GM21526 (cell line): ENCODE measurements around the gene ADISSP.

Experiments used
- ATAC-seq: cut with Tn5 transposase; IDR thresholded peaks from one replicate; pipeline ENCODE4 v1.9.1; 2021; ENCODE audit warnings: moderate library complexity; ENCODE audit not compliant: unreplicated experiment, low FRiP score

The ADISSP gene

GRCh38 chr20:3723284-3723683 is 44.3 kb downstream of the ADISSP start:
- no peak for ATAC-seq

GRCh38 chr20:3721912-3722311 is 45.6 kb downstream of the ADISSP start:
- no peak for ATAC-seq

DNA sequence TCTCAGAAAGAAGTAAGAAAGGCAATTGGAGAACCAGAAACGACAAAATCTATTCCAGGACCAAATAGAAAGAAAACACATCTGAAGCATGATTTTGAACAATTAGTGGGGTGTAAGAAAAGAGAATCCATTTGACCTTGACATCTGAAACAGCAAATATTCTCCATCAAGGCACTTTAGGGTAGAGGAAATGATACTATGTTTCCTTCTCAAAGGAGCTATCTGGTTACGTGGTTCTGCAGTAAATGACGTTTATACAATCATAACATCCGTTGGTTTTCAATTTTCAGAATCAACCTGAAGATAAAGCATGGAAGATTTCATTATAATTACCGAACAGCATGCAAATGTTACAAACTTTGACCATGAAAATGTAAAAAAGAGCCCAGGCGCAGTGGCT is 46.9 kb downstream of the ADISSP start:
- ATAC-seq, result no peak

DNA sequence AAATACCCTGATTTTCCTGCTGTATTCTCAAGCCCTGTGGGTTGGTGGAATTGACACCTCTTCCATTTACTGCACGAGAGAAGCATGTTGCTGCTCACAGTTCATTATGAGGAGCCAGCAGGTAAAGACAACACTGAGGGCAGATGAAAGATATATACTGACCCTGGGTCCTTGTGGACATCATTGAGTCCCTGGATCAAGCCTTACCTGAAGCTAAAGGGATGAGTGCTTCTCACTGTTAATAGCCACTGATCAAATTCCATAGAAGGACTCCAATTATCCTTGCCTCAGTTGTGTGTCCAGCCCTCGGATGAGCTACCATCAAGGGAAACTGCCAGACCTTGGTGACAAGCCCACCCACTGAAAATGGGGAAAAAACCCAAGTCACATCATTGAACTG is 47.5 kb downstream of the ADISSP start:
- no peak for ATAC-seq

GRCh38 chr20:3719046-3719445 is 48.5 kb downstream of the ADISSP start:
- no peak for ATAC-seq

- ATAC-seq, result no peak
Observed at GRCh38 chr20:3716195-3716834, 51.2 kb downstream of the ADISSP start.

GRCh38 chr20:3714092-3714491 is 53.5 kb downstream of the ADISSP start:
- no peak for ATAC-seq

- ATAC-seq, result no peak
Observed at GRCh38 chr20:3712279-3712873, 55.2 kb downstream of the ADISSP start, which contains the start of gene SIGLEC1. TSS of gene SIGLEC1 (minus strand) at chr20:3712600. CDS start at chr20:3707128, 5,472 bp downstream.

DNA sequence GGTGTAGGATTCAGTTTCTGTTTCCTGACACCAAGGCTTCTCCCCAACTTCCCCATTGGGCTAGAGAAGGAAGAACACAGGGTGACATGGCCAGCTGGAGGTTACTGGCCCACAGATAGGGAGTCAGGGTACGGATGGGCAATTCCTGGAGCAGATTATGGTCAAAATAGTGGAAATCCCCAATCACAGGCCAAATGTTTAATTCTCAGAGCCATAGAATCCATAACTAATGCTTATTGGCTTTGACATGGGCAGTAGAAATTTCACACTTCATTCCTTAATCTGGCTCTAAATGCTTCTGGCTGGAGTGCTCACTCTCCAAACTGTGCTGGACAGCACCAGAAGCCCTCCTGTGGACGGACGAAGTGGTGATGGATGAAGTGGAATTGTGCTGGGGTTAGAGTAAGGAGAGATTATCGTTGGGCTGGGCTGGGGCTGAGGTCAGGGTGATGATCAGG is 56.0 kb downstream of the ADISSP start:
- ATAC-seq, result no peak

DNA sequence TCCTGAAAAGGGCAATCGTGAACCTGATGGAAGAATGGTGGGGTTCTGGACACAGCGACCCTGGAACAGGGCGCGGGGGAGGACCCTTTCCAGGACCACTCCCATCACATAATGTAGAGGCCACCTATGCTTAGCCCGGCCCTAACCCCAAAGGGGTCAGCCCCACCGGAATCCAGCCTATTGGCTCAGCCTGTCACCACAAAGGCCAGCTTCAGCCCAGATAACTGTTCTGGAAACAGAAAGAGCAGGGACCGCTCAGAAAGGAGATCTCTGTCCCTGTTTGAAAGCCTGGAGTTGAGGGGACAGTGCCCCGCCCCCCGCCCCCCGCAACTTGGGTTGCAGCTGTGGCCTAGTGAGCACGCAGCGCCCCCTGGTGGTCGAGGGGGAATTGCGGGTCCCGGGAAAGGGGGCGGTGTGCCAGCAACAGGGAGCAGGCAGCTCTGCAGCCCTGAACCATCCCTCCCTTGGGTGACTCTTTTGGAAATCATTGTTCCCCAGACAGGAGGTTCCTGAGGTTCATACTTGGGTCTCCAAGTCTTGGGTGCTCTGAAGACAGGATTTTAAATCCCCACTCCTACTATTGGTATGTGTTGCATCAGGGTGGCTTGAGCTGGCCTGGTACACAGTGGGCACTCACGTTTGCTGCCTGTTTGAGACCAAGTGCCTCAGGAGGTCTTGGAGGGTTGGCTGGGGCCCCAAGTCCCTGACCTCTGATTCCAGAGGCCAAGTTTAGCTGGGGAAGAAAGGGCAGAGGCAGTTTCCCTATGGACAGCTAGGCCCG is 56.7 kb downstream of the ADISSP start:
- no peak for ATAC-seq

DNA sequence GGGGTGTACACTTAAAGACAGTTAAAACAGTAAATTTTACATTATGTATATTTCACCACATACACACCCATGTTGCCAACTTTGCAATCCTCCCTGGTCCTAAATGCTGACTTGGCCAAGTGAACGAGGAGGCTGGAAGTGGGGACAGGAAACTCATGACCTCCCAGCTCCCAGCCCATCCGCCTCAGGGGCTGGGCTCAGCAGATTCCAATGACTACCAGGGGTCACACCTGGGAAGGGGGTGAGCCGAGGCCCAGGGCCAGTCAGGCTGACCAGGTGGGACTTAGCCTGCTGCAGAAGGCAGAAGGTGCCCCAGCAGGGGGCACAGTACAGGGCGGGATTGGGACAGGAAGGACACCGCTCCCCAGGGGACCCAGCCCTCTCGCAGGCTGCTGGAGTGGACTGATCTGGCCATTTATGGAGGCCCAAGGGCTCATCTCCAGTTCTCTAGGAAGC is 57.5 kb downstream of the ADISSP start:
- no peak for ATAC-seq

- no peak for ATAC-seq
Observed at GRCh38 chr20:3707508-3707899, 60.0 kb downstream of the ADISSP start.

DNA sequence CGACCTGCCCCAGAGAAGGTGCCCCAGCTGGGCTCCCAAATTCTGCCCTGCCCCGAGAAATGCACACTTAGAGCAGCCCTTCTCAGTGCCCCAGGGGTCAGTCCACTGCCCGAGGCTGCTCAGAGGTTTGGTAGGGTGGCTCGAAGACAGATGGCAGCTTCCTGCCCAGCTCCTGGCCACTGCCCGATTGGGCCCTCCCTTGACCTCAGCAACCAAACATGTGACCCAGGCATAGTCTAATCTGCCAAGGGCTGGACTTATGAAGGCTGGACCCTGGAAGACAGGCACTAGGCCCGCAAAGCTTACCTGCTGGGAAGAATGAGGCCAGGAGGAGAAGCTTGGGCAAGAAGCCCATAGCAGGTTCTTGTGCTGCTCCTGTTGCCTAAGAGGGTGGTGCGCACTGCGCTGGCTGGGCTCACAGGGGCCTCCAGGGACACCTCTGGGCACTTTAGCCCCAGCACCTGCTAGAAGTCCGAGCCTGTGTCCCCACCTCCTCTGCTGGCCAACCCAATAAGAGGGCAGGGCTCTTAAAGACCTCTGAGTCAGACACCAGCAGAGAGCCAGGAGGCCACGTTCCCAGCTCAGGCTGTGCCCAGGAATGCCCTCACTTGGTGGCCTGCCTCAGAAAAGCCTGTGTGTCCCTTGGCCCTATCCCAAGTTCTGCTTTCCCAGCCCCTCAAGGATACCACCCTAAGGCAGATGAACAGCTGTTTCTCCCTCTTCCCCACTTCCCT is 60.6 kb downstream of the ADISSP start:
- ATAC-seq, result no peak

DNA sequence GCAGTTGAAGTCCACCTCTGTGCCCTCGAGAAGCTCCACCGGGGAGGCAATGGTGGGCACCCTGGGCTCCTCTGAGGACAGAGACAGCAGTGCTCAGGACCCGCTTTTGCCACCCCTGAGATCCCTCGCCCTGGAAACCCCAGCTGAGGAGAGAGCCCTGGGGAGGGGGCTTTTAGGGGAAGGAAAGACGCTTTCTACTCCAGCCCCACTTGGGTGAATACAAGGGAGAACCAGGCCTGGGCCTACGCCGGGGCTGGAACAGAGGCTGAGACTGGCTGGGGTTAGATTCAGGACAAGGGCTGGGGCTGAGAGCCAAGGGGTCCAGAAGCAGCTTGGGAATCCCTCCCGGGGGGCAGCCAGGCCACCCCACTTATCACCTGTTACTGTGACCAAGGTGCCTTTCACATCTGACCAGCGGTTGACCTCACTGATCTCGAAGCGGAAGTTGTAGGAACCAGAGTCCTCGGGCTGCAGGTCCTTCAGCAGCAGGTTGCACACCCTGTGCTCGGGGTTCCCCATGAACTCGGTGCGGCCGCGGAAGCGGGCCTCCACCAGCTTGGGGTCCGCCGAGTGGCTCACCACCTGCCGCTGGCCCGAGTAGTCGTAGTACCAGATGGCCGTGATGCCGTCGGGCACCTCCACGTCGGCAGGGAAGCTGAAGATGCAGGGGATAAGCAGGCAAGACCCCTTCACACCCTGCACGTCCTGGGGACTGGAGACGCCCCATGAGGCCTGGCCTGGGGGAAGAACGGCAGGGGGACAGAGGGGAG is 61.4 kb downstream of the ADISSP start:
- no peak for ATAC-seq

DNA sequence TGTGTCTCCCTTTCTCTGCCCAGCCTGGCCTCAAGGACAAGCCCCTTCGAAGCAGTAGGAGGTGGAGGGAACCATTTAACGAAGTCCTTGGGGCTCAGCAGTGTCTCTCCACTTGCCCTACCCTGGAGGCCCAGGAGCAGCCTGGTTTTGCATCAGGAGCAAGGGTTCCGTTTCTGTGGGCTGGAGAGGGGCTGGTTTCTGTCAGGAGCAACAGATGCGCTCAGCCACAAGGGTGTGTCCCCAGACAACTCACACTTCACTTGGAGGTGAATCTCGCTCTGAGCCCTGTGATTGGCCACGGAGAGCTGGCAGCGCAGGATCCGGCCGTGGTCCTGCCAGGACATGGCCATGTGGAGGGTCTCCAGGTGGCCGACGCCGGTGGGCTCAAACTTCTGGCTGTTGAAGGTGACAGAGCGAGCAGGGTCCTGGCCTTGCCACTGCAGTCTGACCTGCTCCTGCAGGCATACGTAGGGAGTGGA is 62.0 kb downstream of the ADISSP start:
- ATAC-seq, result no peak

DNA sequence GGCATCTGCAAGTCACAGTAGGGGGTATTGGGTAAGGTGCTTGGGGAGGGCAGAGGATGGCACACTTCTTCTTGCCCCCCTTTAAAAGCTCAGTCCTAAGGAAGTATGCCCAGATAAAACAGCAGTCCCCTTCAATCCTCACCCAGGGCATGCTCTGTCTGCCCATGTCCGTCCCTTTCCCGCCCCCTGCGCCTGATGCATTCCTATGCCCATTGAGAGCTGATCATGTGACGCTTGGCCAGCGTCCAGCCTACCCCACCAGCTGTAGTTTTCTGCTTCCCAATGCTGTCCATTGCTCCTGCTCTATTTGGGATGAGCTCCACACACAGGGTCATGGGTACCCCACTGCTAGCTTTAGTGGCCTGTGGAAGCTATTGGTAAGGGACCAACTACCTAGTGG is 63.5 kb downstream of the ADISSP start:
- no peak for ATAC-seq
